Measurements from ENCODE around the gene IFNL1.
A peak's percentile ranks its signal among the peaks of the same experiment; 100 is the strongest.
"Not testable (repeated sequence)": the region's sequence is repeated elsewhere in the genome, so short reads cannot be mapped to it uniquely, and the experiment has no call there.

The IFNL1 gene

GRCh38 chr19:39332293-39332692 lies 36.1 kb downstream of the IFNL1 start:
- DNase-seq (ENCODE audit: low read depth), result no peak

DNA sequence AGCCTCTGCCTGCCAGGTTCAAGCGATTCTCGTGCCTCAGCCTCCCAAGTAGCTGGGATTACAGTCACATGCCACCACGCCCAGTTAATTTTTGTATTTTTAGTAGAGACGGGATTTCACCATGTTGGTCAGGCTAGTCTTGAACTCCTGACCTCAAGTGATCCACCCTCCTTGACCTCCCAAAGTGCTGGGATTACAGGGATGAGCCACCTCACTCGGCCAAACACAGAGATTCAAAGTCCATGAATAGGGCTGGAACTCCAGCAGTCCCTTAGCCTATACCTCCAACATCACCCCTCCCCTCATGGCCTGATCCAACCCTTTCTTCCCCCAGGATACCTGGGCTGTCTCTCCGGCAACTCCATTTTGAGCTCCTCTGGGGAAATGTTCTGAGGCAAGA lies 36.5 kb downstream of the IFNL1 start:
- DNase-seq (ENCODE audit: low read depth), result not testable (repeated sequence)

DNA sequence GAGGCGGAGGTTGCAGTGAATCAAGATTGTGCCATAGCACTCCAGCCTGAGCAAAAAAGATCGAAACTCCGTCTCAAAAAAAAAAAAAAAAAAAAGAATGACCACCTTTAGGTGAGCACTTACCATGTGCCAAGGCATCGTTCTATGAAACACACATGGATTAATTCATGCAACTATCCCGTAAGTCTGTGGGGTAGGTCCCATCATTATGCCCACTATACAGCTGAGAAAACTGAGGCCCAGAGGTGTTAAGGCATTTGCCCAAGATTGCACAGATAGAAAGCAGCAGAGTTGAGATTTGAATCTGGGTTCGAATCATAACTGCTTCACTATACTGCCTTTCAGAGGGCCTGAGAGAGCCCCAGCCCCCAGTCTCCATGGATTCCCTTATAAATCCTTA lies 37.3 kb downstream of the IFNL1 start:
- no peak for DNase-seq (ENCODE audit: low read depth)

- DNase-seq (ENCODE audit: low read depth), result no peak
These were observed 38.3 kb downstream of the IFNL1 start for GRCh38 chr19:39334444-39334976.

DNA sequence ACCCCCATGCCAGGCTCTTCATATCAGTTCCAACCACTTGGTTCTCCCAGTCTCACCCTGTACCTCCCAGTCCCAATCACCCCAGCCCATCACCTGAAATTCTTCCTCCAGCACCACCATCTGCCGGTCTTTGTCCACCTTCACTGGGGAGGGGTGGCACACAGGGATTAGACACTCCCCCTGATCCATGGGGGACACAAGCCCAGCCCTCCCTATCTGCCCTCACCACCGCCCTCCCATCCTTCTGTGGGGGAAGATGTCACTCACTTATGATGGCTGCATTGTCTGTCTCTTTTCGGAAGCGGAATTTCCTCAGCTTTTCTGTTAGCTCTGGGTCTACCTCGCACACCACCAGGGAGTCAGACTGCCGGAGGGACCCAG lies 39.0 kb downstream of the IFNL1 start:
- DNase-seq (ENCODE audit: low read depth), result no peak

GRCh38 chr19:39336483-39336882 lies 40.3 kb downstream of the IFNL1 start:
- DNase-seq (ENCODE audit: low read depth), result no peak

DNA sequence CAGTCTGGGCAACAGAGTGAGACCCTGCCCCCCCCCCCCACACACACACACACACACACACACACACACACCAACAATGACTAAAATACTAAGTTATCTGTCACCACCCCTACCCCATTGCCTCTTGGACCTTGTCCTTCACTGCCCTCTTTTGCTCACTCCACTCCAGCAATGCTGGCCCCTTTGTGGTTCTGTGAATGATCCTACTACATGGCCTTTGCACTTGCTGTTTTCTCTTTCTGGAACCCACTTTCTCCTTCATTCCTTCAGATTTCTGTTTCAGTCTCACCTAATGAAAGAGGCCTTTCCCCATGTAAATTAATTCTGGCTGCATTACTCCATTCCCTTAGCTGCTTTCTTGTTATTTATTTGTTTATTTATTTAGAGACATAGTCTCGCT lies 43.5 kb downstream of the IFNL1 start:
- no peak for DNase-seq (ENCODE audit: low read depth)

- DNase-seq (ENCODE audit: low read depth), result not testable (repeated sequence)
These were observed 43.9 kb downstream of the IFNL1 start for GRCh38 chr19:39340156-39340555.

DNA sequence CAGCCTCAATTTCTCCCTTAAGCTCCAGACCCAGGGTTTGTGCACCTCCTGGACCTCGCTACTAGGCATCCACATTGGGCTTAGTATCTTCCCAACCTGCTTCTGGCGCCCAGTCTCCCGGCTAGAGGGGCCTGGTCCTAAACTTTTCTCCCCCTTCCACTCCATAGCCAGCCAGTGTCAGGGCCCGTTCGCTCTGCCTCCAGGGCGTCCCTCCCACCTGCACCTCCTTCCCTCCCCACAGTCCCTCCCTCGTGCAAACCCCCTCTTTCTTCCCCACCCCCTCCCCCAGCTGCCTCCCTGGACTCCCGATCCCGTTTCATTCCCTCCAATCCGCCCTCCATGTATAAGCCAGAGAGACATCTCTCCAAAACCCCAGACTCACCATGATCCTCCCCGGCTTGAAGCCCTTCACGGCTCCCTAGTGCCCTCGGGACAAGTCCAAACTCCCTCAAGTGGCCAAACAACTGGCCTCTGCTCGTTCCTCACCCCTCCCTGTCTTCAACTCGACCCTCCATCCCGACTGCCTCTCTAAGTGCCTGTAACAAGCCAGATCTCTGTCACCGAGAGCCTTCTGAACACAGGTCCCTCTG lies 45.0 kb downstream of the IFNL1 start:
- no peak for DNase-seq (ENCODE audit: low read depth)

DNA sequence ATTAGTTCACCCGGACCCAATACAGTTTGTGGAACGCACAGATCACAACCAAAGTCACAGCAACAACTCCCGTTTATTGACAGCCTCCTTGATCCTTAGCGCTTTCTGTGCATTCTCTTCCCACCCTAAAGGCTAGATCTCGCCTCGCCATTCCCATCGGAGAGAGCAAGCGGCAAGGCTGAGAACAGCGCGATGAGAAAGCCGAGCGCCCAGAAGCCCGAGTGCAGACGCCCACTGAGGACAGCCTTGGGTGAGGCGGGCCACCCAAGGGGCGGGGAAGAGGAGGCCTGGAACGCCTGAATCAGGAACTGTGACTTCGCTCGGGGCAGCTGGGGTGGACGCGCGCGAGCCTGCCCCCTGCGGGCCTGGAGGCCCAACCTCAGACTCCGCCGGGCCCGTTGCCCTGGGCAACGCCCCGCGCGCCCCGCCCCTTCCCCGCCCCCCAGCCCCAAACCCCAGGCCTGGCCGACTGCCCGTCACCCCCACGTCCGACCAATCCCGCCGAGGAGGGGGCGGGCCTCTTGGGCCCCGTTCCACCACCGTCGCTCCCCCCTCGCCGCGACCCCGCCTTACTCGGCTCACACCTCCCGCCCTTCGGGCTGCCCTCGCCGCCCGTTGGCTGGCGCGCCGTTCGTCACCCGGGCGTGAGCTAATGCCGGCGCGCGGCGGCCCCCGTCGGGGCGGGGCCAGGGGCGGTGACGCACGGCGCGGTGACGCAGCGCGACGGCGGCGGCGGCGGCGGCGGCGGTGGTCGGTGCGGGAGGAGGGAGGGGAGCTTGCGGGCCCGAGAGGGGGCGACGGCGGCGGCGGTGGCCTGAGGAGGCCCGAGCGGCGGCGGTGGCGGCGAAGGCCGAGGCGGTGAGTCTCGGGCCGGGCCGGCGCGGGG lies 45.8 kb downstream of the IFNL1 start, which contains the start of gene SAMD4B:
Gene SAMD4B, plus strand, starts transcription at position 703 of the 886 bp plus-strand sequence. CDS start 14,473 bp downstream, outside the sequence.
- peak; percentile 95 for DNase-seq (ENCODE audit: low read depth)

GRCh38 chr19:39342647-39343305 lies 46.6 kb downstream of the IFNL1 start:
- no peak for DNase-seq (ENCODE audit: low read depth)

DNA sequence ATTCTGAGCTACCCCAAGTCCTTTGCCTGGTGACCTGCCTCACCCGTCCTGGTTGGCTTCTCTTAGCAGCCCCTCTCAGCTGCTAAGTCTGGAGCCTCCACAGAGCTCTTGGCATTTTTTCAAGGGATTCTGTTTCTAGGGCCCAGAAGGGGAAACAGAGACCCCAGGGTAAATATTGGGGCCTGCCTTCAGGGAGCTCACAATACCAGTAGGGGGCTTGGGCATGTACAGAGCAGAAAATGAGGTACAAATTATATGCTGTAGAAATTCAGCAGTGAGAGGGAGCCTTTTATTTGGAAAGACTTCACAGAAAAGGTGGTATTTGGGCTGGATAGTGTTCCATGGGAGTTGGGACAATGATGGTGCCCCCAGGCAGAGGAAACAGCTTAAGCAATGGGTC lies 49.7 kb downstream of the IFNL1 start:
- DNase-seq (ENCODE audit: low read depth), result no peak

GRCh38 chr19:39347332-39348164 lies 51.3 kb downstream of the IFNL1 start:
- no peak for DNase-seq (ENCODE audit: low read depth)

Measured in stromal cell of bone marrow (primary cell).